ENCODE data around the gene BPTF.

Gene BPTF

GRCh38 chr17:67824735-67825626 lies at the start of gene BPTF (continued):
- TF ChIP-seq KLF9 (tag by site-specific recombination; IDR thresholded peaks at IDR 0.05; ENCODE audit: low read depth) (peak; percentile 79), ZNF16 (tag by site-specific recombination; IDR thresholded peaks at IDR 0.05; ENCODE audit: low read depth) (no peak), ZNF155 (tag by site-specific recombination; IDR thresholded peaks at IDR 0.05) (no peak), PRDM2 (tag by site-specific recombination; IDR thresholded peaks at IDR 0.05; ENCODE audit: borderline replicate concordance) (no peak), ZNF221 (tag by site-specific recombination; IDR thresholded peaks at IDR 0.05; ENCODE audit: borderline replicate concordance) (no peak), ZNF707 (tag by site-specific recombination; IDR thresholded peaks at IDR 0.05) (no peak), ZBTB11 (tag by site-specific recombination; conservative IDR thresholded peaks at IDR 0.05; ENCODE audit: low read depth) (peak; percentile 24; the same call in 1 of the 2 replicates), ZNF513 (tag by site-specific recombination; IDR thresholded peaks at IDR 0.05) (no peak; the same call in 1 of the 2 replicates), ZBTB44 (tag by site-specific recombination; IDR thresholded peaks at IDR 0.05) (peak; percentile 73; the same call in 1 of the 2 replicates), SP2 (tag by site-specific recombination; IDR thresholded peaks at IDR 0.05) (no peak), ZNF677 (tag by site-specific recombination; IDR thresholded peaks at IDR 0.05) (no peak), ZNF280D (tag by site-specific recombination; IDR thresholded peaks at IDR 0.05) (no peak), ZNF777 (tag by site-specific recombination; IDR thresholded peaks at IDR 0.05; ENCODE audit: borderline replicate concordance) (no peak), ZNF18 (tag by site-specific recombination; IDR thresholded peaks at IDR 0.05) (no peak), SP7 (tag by site-specific recombination; IDR thresholded peaks at IDR 0.05) (no peak), ZNF530 (tag by site-specific recombination; IDR thresholded peaks at IDR 0.05; ENCODE audit: low read depth) (no peak), ZNF555 (tag by site-specific recombination; conservative IDR thresholded peaks at IDR 0.05) (no peak), MYNN (tag by site-specific recombination; IDR thresholded peaks at IDR 0.05; ENCODE audit: borderline replicate concordance) (no peak), ZNF792 (tag by site-specific recombination; IDR thresholded peaks at IDR 0.05) (no peak), ZNF121 (tag by site-specific recombination; IDR thresholded peaks at IDR 0.05) (no peak)
